ENCODE data around the gene ZNF341. TPM values are rescaled to one million over a fixed set of nuclear protein-coding genes. Genes with fewer than 3 reads are reported as not detected.

The ZNF341 gene
- total and polyA plus RNA-seq, 9 of the 15 experiments (the other 6 are each of a cell fraction or from before 2014, with no cell fraction given), result 0.08 to 2.6 (median 1.0) TPM

GRCh38 chr20:33719989-33720709 is 11.6 kb upstream of the ZNF341 start, which contains the start of gene PXMP4:
PXMP4 (minus strand) TSS chr20:33720310; CDS start chr20:33720207, 103 bp downstream.
- peak within 1 kb of the TSS; percentile 74 for H3K27ac ChIP-seq (ENCODE audit: extremely low read depth, low read depth, low read length)
- peak within 1 kb of the TSS; percentile 76 for H3K4me3 ChIP-seq
- peak; percentile 100 for FAIRE-seq
- H2AFZ ChIP-seq (ENCODE audit: low read depth, low read length), result peak within 1 kb of the TSS; percentile 97
- no TSS peak for BruUV-seq (replicated peaks)
- intact Hi-C loops (cut with micrococcal nuclease), result no loop called here
- ChIA-PET POLR2A (interaction anchor here (0.8 to 1.7 kb wide), 12 partner anchors 9 to 366 kb away, joined by 3 to 7 read pairs (median 4); partner anchors contain the start of genes ACTL10 and ZNF341), CTCF (ENCODE audit: low intra/inter-chr PET ratio) (no interaction called here)
- in situ Hi-C loops (cut with MboI), result no loop called here
- WGBS (ENCODE audit: insufficient coverage, low coverage, missing lambda C conversion rate), result 5% methylated on average over 45 of the region's 46 CpGs
- no peaks in the 10 kb centered on the region for H3K27me3 ChIP-seq (ENCODE audit: control insufficient read depth in 2 of 2, insufficient read depth in 2 of 2, low read length in 2 of 2)
- no peaks in the 10 kb centered on the region for H3K9me3 ChIP-seq (replicated peaks; ENCODE audit: control insufficient read depth, insufficient read depth, low read depth, low read length)
- no peaks in the 10 kb centered on the region for H3K9me1 ChIP-seq (ENCODE audit: control insufficient read depth, insufficient read depth, low read length)
- H3K79me2 ChIP-seq (ENCODE audit: control insufficient read depth, insufficient read depth, low read length), result peaks cover 11% of the 10 kb centered on the region; the same call in 2 of the 3 replicates
- H3K4me1 ChIP-seq (replicated peaks in 1 of 2; ENCODE audit: control insufficient read depth in 2 of 2, insufficient read depth in 2 of 2, low read length in 2 of 2), result peaks cover 7 to 14% of the 10 kb centered on the region in 2 experiments; a peak in 4 of 5 replicates
- H3K4me2 ChIP-seq (ENCODE audit: insufficient read depth, low read length), result peak within 1 kb of the TSS; percentile 92
- H4K20me1 ChIP-seq (replicated peaks; ENCODE audit: control insufficient read depth, insufficient read depth, low read length), result no peaks in the 10 kb centered on the region
- H3K9ac ChIP-seq (ENCODE audit: insufficient read depth in 1 of 2, low read depth in 2 of 2, low read length in 2 of 2), result peak within 1 kb of the TSS; percentile 82 to 92
- H3K36me3 ChIP-seq (ENCODE audit: control insufficient read depth, insufficient read depth, low read length), result no peaks in the 10 kb centered on the region
- ATAC-seq, result peak; percentile 99
- DNase-seq (ENCODE audit: extremely low read depth in 1 of 4, low spot score in 3 of 4), result peak; percentile 94 to 98 (median 96)
- no peak for TF ChIP-seq ZNF239 (CRISPR knock-in tag; IDR thresholded peaks at IDR 0.05)
- TF ChIP-seq MLX (CRISPR knock-in tag; conservative IDR thresholded peaks at IDR 0.05), result no peak
- peak; percentile 39 for TF ChIP-seq TBP (optimal IDR thresholded peaks at IDR 0.05; ENCODE audit: low read depth, low read length)
- no peak for TF ChIP-seq MEF2D (tag; conservative IDR thresholded peaks at IDR 0.05; ENCODE audit: low read depth)
- no peak for TF ChIP-seq IRF9 (tag; IDR thresholded peaks at IDR 0.05)
- TF ChIP-seq HMGN3 (IDR thresholded peaks at IDR 0.05; ENCODE audit: borderline replicate concordance, extremely low read depth, insufficient read length, low read depth, low read length), result no peak
- TF ChIP-seq PURB (CRISPR knock-in tag; IDR thresholded peaks at IDR 0.05; ENCODE audit: low read depth), result no peak
- no peak for TF ChIP-seq ZNF780A (CRISPR knock-in tag; IDR thresholded peaks at IDR 0.05)
- no peak for TF ChIP-seq NONO (IDR thresholded peaks at IDR 0.05; ENCODE audit: low read depth in 2 of 2, low read length in 1 of 2)
- no peak for TF ChIP-seq ZNF217 (CRISPR knock-in tag; IDR thresholded peaks at IDR 0.05)
- TF ChIP-seq MYNN (IDR thresholded peaks at IDR 0.05), result no peak
- TF ChIP-seq MYNN (CRISPR knock-in tag; IDR thresholded peaks at IDR 0.05), result no peak
- no peak for TF ChIP-seq ZNF311 (CRISPR knock-in tag; IDR thresholded peaks at IDR 0.05)
- TF ChIP-seq RBM17 (IDR thresholded peaks at IDR 0.05; ENCODE audit: borderline replicate concordance, low read depth, low read length), result no peak
- no peak for TF ChIP-seq RBM39 (optimal IDR thresholded peaks at IDR 0.05; ENCODE audit: low read depth, low read length)
- TF ChIP-seq FOSL1 (tag; conservative IDR thresholded peaks at IDR 0.05), result no peak
- no peak for TF ChIP-seq CTCFL (IDR thresholded peaks at IDR 0.05; ENCODE audit: borderline replicate concordance, insufficient read depth, low read depth, low read length, poor library complexity, severe bottlenecking)
- TF ChIP-seq OTX1 (CRISPR knock-in tag; IDR thresholded peaks at IDR 0.05), result 0 out of 2 replicates have a peak, but pooled peaks have one; percentile 37

Data from K562 (cell line).